C4-2B (cell line): ENCODE measurements around the gene TGM2.

Experiments used
- H3K27ac ChIP-seq: fragments of 450-650 bp; 2 replicates; pipeline ENCODE4 v1.5.1; 2017
- ZFX ChIP-seq: fragments of 450-650 bp; IDR thresholded peaks from 2 replicates; pipeline ENCODE4 v1.6.1; 2017
- TF ChIP-seq, protein P1 (sequence below): fragments of 450-650 bp; conservative IDR thresholded peaks from 2 replicates; pipeline ENCODE4 v1.5.1; 2017; ENCODE audit warnings: mild to moderate bottlenecking

Gene TGM2

DNA sequence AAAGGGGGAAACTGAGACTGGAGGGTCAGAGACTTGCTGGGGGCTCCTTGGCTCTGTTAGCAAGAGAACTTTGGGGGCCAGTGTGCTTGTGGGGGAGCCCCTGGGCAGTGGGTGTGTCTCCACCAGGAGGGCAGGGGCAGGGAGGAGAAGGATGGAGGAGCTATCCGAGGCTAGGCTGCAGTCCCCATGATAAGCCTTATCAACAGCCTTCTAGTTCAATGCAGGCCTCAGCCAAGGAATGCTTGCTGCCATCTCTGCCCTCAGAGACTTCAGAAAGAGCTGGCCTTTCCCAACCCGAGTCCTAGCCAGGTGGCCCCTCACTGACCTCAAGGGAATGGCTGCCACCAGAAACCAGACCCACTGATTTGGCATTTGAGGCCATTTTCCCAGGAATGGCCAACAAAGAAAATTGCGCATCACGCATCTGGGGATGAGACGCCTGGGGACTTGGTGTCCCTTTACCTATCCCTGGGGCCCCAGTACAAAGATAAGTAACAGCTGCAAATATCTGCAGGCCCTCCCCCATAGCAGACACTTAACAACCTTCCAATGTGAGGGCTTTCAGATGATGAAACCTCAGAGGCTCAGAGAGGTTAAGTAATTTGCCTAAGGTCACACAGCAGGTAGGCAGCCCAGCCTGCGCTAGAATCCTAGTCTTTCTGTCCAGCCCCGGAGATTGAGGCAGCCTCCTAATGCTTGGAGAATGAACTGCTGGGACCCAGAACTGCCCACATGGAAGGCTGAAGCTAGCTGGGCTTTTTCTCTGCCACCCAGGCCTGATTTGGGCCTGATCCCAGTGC lies 4.9 kb downstream of the TGM2 start:
- H3K27ac ChIP-seq: no peak overlapping the region
- TF ChIP-seq ZFX: no peak
- TF ChIP-seq, protein P1, sequence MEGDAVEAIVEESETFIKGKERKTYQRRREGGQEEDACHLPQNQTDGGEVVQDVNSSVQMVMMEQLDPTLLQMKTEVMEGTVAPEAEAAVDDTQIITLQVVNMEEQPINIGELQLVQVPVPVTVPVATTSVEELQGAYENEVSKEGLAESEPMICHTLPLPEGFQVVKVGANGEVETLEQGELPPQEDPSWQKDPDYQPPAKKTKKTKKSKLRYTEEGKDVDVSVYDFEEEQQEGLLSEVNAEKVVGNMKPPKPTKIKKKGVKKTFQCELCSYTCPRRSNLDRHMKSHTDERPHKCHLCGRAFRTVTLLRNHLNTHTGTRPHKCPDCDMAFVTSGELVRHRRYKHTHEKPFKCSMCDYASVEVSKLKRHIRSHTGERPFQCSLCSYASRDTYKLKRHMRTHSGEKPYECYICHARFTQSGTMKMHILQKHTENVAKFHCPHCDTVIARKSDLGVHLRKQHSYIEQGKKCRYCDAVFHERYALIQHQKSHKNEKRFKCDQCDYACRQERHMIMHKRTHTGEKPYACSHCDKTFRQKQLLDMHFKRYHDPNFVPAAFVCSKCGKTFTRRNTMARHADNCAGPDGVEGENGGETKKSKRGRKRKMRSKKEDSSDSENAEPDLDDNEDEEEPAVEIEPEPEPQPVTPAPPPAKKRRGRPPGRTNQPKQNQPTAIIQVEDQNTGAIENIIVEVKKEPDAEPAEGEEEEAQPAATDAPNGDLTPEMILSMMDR: no peak

- H3K27ac ChIP-seq: no peak overlapping the region
- TF ChIP-seq, protein P1: no peak
- no peak for TF ChIP-seq ZFX
Measured at GRCh38 chr20:38159566-38159956, 5.5 kb downstream of the TGM2 start.

DNA sequence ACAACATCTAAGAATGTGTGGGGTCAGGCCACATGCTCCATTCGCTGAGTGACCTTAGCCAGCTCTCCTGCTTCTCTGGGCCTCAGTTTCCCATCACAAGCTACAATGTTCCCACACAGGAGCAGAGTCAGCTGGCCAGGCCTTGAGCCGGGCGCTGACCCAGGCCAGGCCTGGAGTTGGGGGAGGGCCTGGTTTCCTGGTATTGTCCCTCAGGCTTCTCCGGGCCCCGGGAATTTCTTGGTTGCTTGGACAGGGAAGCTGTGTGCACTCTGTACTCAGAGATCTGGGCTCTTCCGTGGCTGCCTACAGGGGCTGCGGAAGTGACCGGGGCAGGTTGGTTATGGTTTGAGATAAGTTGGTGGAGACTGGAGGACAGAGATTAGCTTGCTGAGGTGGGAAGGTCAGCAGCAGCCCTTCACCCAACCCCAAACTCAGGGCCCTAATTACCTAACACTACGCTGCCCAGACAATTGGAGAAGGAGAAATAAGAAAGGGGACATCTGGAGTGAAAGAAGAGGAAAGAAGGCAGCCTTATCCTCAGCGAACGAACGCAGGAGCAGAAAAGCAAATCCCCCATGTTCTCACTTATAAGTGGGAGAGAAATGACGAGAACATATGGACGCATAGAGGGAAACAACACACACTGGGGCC lies 6.2 kb downstream of the TGM2 start:
- no peak for TF ChIP-seq ZFX
- TF ChIP-seq, protein P1: no peak
- H3K27ac ChIP-seq: no peak overlapping the region

DNA sequence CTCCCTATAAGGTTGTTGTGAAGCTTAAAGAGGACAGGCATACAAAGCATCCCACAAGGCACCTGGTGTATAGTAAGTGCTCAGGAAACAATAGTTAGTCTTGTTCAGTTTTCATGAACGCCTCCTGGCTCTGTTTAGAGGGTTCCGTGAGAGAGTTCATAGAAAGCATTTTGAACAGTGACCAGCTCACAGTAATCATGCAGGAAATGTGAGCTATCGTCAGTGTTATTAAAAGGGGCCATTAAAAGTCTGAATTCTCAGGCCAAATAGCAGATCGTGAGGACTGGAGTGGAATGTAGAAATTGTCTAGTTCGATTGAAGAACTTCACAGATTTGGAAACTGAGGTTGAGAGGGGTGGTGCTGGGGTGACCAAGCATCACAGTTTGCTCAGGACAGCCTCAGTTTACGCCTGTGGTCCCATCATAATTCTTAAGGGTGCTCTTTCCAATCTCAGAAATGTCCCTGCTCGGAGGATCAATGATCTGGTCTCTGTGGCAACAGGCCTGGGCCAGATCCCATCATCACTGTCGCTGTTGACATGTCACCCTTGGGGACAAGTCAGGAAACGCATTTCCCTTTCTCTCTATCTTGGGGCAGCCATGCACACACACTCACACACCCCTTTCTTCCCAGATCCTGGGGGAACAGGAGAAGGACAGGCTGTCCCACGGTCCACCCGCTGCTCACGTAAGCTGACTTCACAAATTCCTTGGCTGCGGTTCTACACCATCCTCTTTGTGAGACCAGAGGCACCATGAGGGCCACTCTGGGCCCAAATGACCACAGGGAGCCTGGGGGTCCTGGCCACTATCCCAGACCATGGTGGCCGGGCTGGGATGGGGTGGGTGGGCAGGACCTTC lies 7.2 kb downstream of the TGM2 start:
- no peak overlapping the region for H3K27ac ChIP-seq
- TF ChIP-seq ZFX: no peak
- TF ChIP-seq, protein P1: no peak

DNA sequence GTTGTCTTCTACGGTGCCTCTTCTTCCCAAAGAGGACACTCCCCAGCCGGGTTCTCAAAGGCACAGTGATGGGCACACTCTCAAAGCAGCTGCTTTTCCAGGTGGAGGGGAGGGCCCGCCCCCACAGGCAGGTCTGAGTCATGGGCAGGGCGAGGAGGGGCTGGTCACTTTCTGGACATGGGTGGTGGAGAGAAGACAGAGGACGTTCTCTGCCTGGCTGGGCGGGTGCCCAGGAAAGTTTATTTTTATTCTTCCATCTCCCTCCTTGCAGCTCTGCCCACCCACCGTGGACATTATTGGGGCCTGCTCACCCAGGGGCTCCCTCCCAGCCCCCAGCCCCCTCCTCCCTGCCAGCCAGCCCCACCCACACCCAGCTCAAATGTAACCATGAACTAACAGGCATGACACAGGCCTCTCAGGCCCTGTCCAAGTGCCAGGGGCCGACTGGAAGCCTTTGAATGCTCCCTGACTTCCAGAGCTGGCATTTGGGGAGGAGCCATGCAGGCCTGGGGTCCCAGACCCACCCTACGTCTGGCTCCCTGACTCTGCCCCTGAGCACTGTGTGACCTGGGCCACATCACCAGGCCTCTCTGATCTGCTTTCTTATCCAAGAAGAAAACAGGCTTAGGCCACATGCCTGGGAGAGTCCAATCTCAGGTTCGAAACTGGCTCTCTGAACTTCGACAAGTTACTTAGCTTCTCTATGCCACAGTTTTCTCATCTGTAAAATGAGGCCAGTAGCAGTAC lies 8.0 kb downstream of the TGM2 start:
- no peak overlapping the region for H3K27ac ChIP-seq
- TF ChIP-seq, protein P1: no peak
- no peak for TF ChIP-seq ZFX

- TF ChIP-seq ZFX: no peak
- TF ChIP-seq, protein P1: no peak
- no peak overlapping the region for H3K27ac ChIP-seq
Measured at GRCh38 chr20:38156280-38156679, 8.8 kb downstream of the TGM2 start.
